NCI-H187 treated with DMSO at 0.1 percent for 48 hours (cell line): ENCODE measurements around the gene MYOC.
A peak's percentile ranks its signal among the peaks of the same experiment; 100 is the strongest.
"Not testable (repeated sequence)": the region's sequence is repeated elsewhere in the genome, so short reads cannot be mapped to it uniquely, and the experiment has no call there.

Experiments used
- DNase-seq: peaks from one replicate; lab custom pipeline; 2025; lab: John Stamatoyannopoulos, UW

The MYOC gene

DNA sequence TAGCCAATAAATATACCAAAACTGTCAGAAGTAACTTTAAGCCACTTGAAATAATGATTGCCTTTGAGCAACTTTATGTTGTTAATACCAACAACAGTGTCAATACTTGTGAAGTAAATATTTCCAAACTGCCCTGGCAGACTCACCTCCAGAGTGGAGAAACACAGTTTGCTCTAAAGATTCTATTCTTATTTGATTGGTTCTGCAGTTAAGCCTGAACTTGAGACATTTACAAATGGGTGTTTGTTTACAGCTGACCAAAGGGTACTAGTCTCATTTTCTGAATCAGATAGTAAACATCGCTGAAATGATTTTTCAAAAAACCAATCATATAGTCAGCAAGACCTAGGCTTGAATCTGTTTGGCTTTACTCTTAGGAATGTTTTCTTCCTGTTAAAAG is 1.3 kb upstream of the MYOC start:
- DNase-seq = no peak

DNA sequence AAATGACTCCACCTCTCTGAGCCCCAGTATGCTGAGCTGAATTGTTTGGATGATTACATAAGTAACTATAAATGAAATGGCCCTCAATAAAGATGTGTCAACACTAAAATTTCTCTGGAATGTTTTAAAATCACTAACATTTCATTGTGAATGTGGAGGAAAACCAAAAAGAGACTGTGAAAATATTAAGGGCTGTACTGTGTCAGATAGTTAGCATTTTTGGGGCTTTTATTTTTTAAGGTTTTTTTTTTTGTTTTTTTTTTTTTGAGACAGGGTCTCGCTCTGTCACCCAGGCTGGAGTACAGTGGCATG is 6.3 kb downstream of the MYOC start:
- DNase-seq = no peak

DNA sequence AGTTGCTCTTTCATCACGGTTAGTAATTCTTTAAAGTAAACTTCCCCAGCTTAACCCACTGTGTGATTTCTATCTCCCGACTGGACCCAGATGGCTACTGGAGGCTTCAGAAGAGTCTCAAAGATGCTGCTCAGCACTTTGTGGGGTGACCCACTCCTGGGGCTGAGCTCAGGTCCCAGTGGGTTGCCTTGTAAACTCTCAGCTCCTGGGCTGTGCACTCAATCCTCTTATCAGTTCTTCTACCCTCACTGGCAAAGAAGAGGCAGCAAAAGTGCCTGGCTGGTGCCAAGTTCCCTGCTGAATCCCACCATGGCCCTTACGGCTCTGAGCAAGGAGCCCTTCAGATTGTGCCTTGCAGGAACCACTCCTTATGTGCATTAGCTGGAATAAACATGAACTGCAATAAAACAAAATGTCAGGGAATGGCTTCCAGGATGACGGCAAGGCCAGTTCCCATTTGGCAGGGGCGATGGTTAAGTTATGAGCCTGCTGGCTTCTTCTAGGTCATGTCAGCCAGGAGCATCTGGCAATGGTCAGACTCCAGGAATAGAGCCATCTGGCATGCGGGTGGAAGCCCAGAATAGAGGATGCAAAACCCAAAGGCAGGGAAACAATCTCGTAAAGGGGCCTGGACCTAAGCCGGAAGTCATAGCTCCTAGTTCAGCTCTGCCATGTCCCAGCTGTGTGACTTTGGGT is 6.8 kb downstream of the MYOC start:
- no peak for DNase-seq

DNA sequence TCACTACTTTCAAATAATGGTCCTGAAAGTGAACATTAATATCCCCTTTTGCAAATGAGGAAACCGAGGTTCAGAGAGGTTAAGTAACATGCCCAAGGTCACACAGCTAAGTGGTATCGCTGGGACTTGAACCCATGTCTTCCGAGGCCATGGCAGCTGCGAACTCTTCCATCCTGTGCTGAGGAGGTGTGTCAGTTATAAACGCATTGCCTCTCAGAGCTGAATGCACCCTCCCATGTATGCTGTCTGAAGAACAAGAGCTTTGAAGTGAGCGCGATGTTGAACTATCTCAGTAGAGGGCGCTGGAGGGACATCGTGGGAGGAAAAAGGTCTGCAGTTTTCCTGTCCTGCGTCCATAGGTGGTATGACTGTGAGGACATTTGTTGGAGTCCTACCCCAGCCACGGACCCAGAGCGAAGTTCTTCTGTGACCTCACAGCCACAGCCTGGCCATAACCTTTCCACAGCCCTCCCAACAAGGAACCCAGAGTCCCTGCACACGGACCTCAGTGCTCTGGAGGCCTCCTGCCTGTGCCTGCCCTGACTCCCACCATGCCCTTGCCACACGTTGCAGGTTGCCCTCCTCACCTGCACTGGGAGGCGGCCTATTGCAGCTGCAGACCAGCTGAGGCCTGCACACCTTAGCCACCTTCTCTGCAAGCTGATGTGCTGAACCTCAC is 7.5 kb downstream of the MYOC start:
- DNase-seq = peak; percentile 76

DNA sequence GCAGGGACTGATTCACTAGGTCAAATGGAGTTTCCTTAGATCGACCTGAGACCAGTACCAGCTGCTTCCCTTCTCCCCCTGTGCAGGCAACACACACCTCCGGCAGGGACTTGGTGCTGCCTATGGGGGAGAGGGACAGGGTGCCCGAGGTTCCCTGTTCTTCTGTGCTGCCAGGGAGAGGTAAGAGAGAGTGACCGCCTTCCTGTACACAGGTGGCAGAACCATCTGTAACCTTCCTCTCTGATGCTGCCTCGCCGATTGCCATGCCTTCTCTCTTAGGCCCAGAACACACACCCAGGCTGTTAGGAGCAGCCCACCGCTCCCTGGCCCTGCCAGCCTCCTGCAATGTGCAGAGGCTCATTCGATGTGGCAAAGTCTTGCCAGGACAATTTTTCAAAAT is 9.3 kb downstream of the MYOC start:
- no peak for DNase-seq

DNA sequence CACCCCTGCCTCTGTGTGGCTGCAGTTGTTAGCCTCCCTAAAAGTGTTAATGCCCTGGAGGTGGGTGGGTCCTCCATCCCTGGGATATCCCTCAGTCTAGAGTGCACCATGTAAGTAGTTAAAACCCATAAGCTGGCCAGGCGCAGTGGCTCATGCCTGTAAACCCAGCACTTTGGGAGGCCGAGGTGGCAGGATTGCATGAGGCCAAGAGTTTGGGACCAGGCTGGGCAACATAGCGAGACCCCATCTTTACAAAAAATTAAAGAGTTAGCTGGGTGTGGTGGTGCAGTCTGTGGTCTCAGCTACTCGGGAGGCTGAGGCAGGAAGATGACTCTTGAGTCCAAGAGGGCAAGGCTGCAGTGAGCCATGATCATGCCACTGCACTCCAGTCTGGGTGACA is 10.3 kb downstream of the MYOC start:
- DNase-seq = no peak

DNA sequence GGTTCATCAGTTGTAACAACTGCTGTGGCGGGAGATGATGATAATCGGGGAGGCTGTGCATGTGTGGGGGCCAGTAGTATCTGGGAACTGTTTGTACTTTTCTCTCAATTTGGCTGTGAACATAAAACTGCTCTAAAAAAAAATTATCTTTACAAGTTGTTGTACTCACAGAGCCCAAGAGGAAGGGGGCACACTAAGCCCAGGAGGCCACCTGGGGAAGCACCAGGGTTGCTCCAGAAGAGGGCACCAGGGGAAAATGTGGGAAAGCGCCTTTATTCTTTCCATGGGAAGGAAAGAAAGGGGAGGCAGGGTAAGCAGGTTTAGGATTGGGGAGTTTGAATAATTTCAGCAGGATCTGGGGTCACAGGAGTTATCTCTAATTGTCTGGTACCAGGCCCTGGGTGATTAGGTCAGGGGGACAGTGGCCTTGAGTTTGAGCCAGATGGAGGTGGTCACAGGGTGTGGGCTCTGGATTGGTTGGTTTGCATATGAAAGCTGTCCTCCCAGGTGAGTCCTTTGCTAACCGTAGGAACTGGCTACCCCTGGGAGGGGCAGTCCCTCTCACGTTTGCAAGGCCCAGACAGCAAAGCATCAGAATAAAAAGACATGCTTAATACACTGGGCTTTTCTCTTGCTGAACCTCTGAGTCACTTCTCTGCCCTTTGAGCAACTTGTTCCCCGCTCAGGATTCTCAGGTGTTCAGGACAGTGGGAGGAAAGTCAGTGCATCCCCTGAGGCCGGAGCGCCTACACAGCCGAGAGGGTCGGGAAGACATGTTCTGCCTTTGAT is 11.2 kb downstream of the MYOC start:
- DNase-seq = no peak

DNA sequence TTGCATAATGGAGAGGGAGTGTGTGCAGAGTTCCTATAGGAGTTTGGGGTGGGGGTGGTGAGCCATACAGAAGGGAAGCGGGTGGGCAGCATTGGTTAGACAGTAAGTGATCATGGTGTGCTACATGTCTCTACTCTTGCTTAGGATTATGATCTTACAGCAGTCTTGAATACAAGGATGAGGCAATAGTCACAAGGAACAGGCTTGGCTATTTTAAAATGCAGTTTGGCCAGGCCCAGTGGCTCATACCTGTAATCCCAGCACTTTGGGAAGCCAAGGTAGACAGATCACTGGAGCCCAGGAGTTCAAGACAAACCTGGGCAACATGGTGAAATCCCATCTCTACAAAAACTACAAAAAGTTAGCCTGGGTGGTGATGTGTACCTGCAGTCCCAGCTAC is 12.3 kb downstream of the MYOC start:
- no peak for DNase-seq

DNA sequence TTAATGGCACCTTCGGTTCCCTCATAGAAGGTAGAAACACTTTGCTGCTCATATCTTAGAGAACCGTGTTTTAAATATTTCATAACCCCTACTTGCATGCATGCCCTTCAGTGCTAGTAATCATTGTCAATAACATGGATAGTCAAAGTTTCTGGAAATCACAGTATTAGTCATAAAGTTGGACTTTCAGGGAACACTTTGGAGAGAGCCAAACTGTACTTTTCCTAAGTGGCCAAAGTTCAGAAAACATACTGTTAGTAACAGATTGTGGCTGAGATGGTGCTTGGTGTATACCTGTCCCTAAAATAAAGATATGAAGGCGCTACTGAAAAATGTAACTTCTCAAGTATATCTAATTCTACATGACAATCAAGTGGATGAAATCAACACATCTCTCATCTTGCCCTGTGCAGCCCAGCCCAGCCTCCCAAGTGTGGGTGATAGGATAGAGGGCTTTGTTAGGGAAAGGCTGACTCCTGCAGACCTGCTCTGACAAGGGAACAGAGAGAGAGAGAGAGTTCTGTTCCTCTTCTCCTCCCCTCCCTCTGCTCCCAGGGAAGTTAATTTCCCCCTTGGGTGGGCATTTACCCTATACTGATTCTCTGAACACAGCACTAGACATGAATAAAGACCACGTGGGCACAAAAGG is 14.4 kb downstream of the MYOC start:
- DNase-seq = no peak

DNA sequence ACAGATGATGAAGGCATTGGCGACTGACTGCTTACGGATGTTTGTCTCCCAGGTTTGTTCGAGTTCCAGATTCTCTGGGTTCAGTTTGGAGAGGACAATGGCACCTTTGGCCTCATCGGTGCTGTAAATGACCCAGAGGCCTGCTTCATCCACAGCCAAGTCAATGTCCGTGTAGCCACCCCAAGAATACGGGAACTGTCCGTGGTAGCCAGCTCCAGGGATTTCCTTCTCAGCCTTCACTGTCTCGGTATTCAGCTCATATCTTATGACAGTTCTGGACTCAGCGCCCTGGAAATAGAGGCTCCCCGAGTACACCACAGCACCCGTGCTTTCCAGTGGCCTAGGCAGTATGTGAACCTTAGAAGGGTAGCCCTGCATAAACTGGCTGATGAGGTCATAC is 16.3 kb downstream of the MYOC start:
- no peak for DNase-seq

DNA sequence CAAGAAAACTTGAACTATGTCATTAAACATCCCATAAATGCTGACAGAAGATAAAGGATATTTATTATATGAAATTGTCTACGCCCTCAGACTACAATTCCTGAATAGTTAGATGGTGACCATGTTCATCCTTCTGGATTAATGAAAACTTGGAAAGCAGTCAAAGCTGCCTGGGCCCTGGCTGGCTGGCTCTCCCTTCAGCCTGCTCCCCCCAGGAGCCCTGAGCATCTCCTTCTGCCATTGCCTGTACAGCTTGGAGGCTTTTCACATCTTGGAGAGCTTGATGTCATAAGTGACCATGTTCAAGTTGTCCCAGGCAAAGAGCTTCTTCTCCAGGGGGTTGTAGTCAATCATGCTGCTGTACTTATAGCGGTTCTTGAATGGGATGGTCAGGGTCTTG is 16.8 kb downstream of the MYOC start:
- no peak for DNase-seq

DNA sequence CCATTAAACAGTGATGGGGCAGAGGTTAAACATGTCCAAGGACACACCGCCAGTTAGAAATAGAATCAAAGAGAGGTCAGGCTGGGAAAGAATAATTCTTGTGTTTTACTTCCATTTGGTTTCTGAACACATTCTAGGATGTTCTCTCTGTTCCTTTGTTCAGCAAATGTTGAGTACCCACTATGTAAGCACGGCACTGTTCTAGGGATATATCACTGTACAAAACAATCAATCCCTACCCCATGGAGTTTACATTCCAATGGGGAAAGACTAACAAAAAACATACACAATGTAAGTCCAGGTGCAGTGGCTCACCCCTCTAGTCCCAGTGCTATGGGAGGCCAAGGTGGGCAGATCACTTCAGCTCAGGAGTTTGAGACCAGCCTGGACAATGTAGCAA is 24.3 kb downstream of the MYOC start:
- DNase-seq = no peak

DNA sequence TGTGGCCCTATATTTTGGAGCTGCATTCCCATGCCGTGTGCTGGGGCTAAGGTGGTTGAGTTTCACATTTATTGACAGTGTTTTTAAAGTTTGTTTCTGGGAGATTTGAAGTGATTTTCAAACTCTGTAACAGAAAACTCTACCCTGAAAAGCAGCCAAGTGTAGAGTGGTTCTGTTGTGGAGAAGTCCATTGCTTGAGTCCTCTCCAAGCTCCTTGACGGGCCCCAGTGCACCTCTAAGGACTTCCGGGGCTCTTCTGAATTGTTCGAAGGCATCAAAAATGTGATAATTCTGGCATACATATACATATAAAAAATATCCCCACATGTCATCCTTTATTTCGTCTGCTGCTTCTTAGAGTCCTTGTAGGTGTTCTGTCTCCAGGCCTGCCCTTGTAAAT is 25.5 kb downstream of the MYOC start:
- no peak for DNase-seq

DNA sequence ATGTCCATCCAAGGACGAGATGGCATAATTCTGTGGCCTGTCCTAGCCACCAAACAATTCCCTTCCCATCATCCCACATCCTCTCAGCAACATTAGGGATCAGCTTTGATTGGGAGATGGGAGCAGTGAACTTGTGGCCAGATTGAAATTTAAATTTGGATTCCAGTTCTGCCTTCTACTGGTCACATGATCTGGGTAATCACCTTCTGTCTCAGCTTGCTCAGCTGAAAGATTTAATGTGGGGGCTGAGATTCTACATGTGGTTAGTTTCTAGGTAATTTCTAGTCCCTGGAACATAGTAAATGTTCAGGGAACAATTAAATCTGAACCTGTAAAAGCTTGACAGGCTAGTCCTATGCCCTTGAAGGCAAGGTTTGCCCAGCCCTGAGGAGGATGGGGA is 27.3 kb downstream of the MYOC start:
- no peak for DNase-seq

DNA sequence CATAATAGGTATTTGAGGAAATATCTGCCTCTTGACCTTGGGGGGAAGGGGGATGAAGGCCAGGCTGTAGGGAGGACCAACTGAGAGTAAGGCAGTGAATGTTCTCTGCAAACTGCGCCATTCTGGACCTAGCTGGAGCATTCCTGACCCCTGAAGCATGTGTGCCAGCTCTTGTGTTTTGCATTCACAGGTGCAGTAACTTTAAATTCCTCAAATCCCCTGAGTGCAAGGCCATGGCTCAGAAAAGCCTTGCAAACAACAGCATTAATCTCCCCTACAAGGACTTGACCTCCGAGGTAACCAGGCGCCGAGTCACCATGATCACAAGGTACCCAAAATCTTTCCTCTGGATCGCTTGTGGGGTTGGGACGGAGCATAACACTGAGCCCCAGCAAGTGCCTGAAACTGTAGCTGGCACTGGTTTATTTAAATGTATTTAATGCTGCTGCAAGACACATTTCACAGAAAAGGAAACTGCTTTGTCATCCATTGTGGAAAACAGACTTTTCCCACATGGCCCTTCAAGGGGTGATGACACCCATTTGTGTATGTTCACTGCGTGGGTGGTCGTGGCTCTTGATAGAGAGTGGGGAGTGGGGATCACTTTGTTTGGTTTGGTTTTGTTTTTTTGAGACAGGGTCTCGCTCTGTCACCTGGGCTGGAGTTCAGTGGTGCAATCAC is 28.7 kb downstream of the MYOC start:
- DNase-seq = no peak

DNA sequence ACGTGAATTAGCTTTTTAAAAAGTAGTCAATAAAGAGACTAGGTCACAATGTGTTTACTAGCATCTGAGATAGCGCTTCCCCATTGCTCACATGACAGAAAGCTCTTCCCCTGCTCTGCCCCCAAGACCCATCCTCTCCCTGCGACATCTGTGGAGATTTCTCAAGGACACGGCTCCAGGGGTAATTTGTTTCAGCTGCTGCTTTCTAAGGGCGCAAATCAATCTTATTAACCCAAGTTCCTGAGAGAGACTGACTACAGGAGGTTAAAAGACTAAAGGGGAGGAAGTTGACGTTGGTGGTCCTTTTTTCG is 30.4 kb downstream of the MYOC start, which contains the start of gene MYOCOS:
Gene MYOCOS, plus strand, starts transcription at position 92 of the 311 bp plus-strand sequence. CDS start 1,641 bp downstream, outside the sequence.
- DNase-seq = no peak

DNA sequence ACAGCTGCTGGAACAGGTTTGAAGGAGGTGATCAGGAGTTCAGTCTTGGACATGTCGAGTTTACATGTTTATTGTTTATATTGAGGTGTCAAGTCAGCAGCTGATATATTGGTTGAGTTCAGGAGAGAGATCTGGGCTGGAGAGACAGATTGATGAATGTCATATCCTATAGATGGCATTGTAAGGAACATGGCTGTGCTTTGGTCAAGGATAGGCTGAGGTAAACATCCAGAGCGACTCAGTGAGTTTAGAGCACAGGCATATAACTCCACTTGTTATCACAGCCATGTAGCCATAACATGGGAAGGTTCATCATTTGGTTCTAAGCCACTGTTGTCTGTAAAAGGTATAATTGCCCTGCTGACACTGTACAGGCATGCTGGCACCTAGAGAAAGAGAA is 35.9 kb downstream of the MYOC start:
- no peak for DNase-seq

DNA sequence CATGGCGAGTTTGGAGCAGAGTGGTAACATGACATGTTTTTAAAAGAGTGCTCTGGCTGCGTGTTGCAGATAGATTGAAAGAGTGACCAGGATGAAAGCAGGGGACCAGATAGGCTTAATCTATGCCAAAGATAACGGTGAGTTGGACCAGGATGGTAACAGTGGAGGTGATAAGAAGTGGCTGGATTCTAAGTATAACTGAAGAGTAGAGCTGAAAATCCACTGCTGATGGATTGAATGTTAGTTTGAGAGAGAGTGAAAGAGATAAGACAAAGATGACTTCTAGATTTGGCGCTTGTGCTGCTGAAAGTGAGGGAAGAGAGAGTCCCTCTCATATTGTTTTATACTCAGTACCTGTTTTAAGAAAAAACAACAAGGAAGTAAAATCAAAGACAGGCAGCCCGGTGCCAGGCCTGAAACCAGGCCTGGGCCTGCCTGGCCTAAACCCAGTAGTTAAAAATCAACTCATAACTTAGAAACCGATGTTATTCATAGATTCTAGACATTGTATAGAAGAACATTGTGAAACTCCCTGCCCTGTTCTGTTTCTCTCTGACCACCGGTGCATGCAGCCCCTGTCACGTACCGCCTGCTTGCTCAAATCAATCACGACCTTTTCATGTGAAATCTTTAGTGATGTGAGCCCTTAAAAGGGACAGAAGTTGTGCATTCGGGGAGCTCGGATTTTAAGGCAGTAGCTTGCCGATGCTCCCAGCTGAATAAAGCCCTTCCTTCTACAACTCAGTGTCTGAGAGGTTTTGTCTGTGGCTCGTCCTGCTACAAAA is 37.2 kb downstream of the MYOC start:
- DNase-seq = not testable (repeated sequence)

DNA sequence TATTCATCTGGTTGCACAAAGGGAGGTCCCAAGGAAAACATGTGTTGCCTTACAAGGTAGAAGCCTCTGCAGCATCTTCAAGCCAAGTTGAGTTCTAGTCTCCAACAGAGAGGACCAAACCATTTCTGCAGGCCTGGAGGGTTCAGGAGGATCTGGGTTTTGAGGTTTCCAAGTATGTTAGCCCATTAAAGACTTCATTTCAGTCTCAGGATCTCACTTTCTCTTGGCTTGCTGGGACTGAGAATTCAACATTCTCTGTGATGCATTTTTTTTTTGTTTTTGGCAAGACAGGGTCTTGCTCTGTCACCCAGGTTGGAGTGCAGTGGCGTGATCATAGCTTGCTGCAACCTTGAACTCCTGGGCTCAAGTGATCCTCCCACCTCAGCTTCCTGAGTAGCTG is 39.2 kb downstream of the MYOC start:
- DNase-seq = no peak

DNA sequence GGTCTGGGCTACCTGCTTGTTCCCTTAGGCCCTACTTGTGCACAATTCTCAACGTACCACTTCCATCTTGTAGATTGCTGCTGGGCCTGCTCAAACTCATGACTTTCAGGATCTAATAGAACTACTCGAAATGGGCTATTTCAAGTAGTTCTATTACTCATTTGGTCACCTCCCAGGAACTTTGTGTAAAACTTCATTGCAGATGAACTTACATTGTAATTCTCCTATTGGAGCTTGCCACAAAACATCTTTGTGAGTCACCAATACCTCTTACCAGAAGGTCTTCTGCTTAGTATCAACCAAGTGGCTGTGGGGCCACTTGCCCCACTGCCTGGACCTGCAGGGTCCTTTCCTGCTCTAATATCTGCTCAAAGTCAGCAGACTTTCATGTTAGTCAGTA is 41.2 kb downstream of the MYOC start:
- DNase-seq = no peak

DNA sequence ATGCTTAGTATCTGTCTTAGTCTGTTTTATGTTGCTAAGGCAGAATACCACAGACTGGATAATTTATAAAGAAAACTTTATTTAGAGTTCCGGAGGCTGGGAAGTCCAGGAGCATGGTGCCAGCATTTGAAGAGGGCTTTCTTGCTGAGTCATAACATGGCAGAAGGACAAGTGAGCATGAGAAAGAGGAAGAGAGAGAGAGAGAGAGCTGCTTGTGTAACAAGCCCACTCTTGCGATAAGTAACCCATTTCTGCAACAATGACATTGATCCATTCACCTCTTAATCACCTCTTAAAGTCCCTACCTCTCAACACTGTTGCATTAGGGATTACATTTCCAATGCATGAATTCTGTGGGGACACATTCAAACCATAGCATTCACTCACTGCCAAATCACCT is 42.1 kb downstream of the MYOC start:
- DNase-seq = peak; percentile 33
